ACC112 (cell line): ENCODE results near the gene PLCB4.

Experiments used
- H2AFZ ChIP-seq: fragments of 200-600 bp; sonication (generic); one replicate; pipeline ENCODE4 v1.6.0; 2017; ENCODE audit warnings: antibody characterized with exemption, low read length; ENCODE audit not compliant: unreplicated experiment
- H3K27ac ChIP-seq: fragments of 200-600 bp; sonication (generic); 2 replicates; pipeline ENCODE4 v1.5.1; 2014; ENCODE audit warnings: low read depth, mild to moderate bottlenecking, antibody characterized with exemption, low read length, moderate library complexity
- H3K27me3 ChIP-seq: fragments of 200-600 bp; sonication (generic); 2 replicates; pipeline ENCODE4 v1.6.1; 2014; ENCODE audit warnings: mild to moderate bottlenecking, antibody characterized with exemption, low read length, moderate library complexity, mixed read lengths; ENCODE audit not compliant: insufficient read depth
- H3K36me3 ChIP-seq: fragments of 200-600 bp; sonication (generic); 2 replicates; pipeline ENCODE4 v1.6.1; 2016; ENCODE audit warnings: mild to moderate bottlenecking, antibody characterized with exemption, low read length, moderate library complexity, mixed read lengths; ENCODE audit not compliant: insufficient read depth
- H3K4me1 ChIP-seq: fragments of 200-600 bp; sonication (generic); one replicate; pipeline ENCODE4 v1.6.1; 2016; ENCODE audit warnings: low read length, mixed read lengths; ENCODE audit not compliant: insufficient read depth, unreplicated experiment, control insufficient read depth
- H3K4me3 ChIP-seq: fragments of 200-600 bp; sonication (generic); 2 replicates; pipeline ENCODE4 v1.5.1; 2014; ENCODE audit warnings: mild to moderate bottlenecking, low read depth, low read length
- H3K79me2 ChIP-seq: fragments of 200-600 bp; sonication (generic); one replicate; pipeline ENCODE4 v1.6.0; 2016; ENCODE audit warnings: low read length; ENCODE audit not compliant: control insufficient read depth, unreplicated experiment, insufficient read depth

Gene PLCB4

DNA sequence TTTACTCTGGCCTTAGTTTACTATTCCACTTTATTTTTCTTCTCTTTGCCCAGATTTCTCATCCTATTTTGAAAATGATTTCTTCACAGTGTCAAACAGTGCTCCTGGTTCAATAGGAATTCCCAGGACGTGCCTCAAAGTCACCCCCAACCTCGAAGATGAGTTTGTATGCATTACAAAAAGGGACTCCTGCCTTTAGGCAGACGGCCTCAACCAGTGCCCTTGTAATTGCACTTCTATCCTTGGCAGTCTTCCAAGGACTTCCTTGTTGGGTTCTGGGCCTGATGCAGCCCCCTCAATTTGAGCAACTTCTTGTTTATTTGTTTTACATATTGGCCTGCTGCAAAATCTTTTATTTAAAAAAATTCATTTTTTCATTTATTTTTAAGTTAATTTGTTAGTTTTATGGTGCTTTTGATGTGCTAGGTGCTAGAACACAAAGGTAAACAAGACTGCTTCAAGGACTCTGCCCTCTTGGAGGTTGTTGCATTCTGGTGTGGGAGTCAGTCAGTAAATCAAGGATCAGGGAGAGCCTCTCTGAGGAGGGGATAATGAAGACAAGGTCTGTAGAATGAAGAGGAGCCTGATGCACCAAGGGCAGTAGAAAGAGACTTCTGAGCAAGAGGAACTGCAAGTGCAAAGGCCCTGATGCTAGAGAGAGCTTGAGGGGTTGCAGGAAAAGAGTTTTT, 264.0 kb downstream of the PLCB4 start:
- Histone ChIP-seq H3K36me3 (no peaks in the 10 kb centered on the region), H3K27ac (no peak overlapping the region), H3K79me2 (no peaks in the 10 kb centered on the region), H3K4me1 (no peaks in the 10 kb centered on the region), H3K4me3 (no peak overlapping the region), H2AFZ (no peak overlapping the region), H3K27me3 (no peaks in the 10 kb centered on the region)

GRCh38 chr20:9334866-9335265, 266.0 kb downstream of the PLCB4 start:
- no peak overlapping the region for H2AFZ ChIP-seq
- H3K27ac ChIP-seq, result no peak overlapping the region
- H3K4me1 ChIP-seq, result no peaks in the 10 kb centered on the region
- H3K36me3 ChIP-seq, result no peaks in the 10 kb centered on the region
- no peaks in the 10 kb centered on the region for H3K27me3 ChIP-seq
- no peaks in the 10 kb centered on the region for H3K79me2 ChIP-seq
- no peak overlapping the region for H3K4me3 ChIP-seq

GRCh38 chr20:9338101-9338500, 269.2 kb downstream of the PLCB4 start:
- Histone ChIP-seq H3K4me3 (no peak overlapping the region), H3K79me2 (no peaks in the 10 kb centered on the region), H2AFZ (no peak overlapping the region), H3K27me3 (no peaks in the 10 kb centered on the region), H3K36me3 (no peaks in the 10 kb centered on the region), H3K4me1 (no peaks in the 10 kb centered on the region), H3K27ac (no peak overlapping the region)

DNA sequence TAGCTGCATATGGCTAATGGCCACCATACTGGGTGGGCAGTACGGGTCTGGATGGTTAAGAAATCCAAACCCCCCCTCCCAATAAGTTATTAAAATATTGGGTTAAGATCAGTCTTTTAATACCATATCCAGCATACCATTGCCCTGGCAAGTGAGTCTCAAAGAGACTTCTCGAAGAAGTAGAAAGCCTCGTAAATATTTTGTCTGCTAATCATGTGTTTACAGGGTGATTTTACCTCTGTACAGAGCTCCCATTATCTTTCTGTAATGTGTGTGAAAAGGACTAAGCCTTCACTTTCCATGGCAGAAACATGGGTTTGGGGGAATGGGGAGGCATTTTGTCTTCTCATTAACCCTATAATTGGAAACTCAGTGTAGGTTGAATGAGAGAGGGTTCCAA, 270.8 kb downstream of the PLCB4 start:
- Histone ChIP-seq H3K4me3 (no peak overlapping the region), H3K36me3 (no peaks in the 10 kb centered on the region), H3K27ac (no peak overlapping the region)

DNA sequence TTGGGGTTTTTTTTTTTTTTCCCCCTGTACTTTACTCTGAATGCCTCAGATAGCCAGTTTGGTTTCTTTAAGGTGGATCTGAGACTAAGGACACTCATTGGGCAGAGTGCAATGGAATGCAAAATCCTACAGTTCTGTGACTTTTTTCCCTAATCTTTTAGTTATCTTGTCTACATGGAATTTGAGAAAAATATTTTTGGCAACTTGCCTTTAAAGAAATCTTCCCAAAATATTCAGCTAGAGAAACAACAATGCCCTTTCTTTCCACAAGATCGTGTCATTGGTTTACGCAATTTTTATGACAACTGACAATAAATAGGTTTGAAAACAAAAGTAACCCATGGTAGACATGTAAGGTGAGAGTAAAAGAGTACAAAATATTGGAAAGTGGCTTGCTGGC, 273.8 kb downstream of the PLCB4 start:
- no peaks in the 10 kb centered on the region for H3K27me3 ChIP-seq
- no peak overlapping the region for H3K27ac ChIP-seq
- H3K4me1 ChIP-seq, result no peaks in the 10 kb centered on the region
- H3K79me2 ChIP-seq, result no peaks in the 10 kb centered on the region
- H2AFZ ChIP-seq, result no peak overlapping the region
- no peaks in the 10 kb centered on the region for H3K36me3 ChIP-seq
- no peak overlapping the region for H3K4me3 ChIP-seq

More for the DNA sequence above, 270.8 kb downstream of the PLCB4 start:
- Histone ChIP-seq H3K79me2 (no peaks in the 10 kb centered on the region), H3K27me3 (no peaks in the 10 kb centered on the region), H2AFZ (no peak overlapping the region), H3K4me1 (no peaks in the 10 kb centered on the region)

DNA sequence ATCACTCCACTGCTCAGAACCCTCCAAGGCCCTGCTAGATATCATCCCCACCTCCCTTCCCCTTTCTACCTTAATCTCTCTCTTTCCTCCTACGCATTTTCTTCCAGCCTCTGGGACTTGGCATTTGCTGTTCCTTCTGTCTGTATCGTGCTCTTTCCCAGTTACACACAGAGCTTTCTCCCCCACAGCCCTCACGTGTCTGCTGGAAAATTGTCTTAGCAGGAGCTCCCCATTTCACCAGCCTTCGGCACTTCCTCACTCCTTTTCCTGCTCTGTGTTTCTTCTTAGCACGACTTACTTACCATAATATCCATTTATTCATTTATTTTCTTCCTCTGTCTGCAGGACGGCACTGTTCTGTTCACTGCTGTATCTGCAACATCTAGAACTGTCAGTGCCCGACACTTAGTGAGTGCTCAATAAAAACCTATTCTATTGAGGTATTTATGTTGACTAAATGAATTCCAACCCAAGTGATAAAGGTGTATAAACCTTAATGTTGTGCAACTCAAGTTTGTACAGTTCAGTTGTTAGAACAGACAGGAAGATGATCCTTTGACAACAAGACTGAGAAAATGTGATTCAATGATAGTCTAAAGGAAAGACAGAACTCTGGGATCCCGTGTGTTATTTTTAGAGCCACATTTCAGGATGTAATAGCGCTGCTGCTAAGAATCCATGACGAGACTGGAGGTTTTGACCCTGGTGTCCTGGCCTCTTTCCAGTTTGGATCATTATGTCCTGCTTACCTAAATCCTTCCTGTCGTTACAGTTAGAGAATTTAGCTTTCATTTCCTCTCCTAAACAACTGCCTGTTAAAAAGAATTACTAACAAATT, 275.4 kb downstream of the PLCB4 start:
- Histone ChIP-seq H3K79me2 (no peaks in the 10 kb centered on the region), H3K4me3 (no peak overlapping the region), H3K27ac (no peak overlapping the region), H3K27me3 (no peaks in the 10 kb centered on the region), H2AFZ (no peak overlapping the region), H3K36me3 (no peaks in the 10 kb centered on the region), H3K4me1 (no peaks in the 10 kb centered on the region)

- H3K27ac ChIP-seq, result no peak overlapping the region
- no peaks in the 10 kb centered on the region for H3K4me1 ChIP-seq
- H3K79me2 ChIP-seq, result no peaks in the 10 kb centered on the region
- H2AFZ ChIP-seq, result no peak overlapping the region
- no peak overlapping the region for H3K4me3 ChIP-seq
- H3K27me3 ChIP-seq, result no peaks in the 10 kb centered on the region
- no peaks in the 10 kb centered on the region for H3K36me3 ChIP-seq
These were observed 279.4 kb downstream of the PLCB4 start for GRCh38 chr20:9348316-9348715.

DNA sequence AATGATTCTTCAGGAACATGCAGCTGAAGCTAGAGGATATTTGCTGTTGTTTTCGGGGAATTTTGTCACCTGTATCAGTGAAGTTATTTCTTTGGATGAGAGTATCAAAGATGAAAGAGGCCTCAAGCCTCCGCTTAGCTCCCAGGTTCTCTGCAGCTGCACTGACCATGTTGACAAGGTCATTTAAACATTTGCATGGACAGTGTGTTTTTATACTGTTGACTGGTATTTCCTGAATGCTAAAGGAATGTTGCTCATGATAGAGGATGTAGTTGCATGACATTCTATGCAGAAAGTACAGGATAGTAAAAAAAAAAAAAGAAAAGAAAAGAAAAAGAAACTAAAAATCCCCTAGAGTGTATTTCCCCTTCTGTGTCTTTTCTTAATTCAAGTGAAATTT, 279.9 kb downstream of the PLCB4 start:
- H3K79me2 ChIP-seq, result no peaks in the 10 kb centered on the region
- no peak overlapping the region for H3K4me3 ChIP-seq
- no peak overlapping the region for H3K27ac ChIP-seq
- no peaks in the 10 kb centered on the region for H3K27me3 ChIP-seq
- no peaks in the 10 kb centered on the region for H3K36me3 ChIP-seq
- H2AFZ ChIP-seq, result no peak overlapping the region
- H3K4me1 ChIP-seq, result no peaks in the 10 kb centered on the region

GRCh38 chr20:9349249-9349648, 280.4 kb downstream of the PLCB4 start:
- Histone ChIP-seq H3K36me3 (no peaks in the 10 kb centered on the region), H3K4me3 (no peak overlapping the region), H3K27ac (no peak overlapping the region), H3K79me2 (no peaks in the 10 kb centered on the region), H3K27me3 (no peaks in the 10 kb centered on the region), H2AFZ (no peak overlapping the region), H3K4me1 (no peaks in the 10 kb centered on the region)

DNA sequence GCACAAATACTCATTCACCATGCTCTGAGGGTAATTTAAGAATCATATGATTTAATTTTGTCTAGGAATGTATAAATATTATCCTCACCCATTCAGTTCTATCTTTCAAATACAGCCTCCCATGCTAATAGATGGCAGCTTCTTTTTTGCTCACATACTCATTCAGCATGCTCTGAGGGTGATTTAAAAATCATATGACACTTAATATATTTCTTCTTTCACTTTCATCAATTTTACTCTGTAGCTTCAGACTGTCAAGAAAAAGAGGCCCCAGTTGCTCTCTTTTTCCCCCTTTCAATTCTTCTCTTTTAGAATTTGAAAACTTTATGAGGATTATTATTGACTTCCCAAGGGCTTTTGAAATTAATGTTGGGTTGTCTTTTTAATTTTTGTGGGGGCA, 283.9 kb downstream of the PLCB4 start:
- H3K4me3 ChIP-seq, result no peak overlapping the region
- no peaks in the 10 kb centered on the region for H3K36me3 ChIP-seq
- no peaks in the 10 kb centered on the region for H3K4me1 ChIP-seq
- no peak overlapping the region for H2AFZ ChIP-seq
- H3K27ac ChIP-seq, result no peak overlapping the region
- H3K27me3 ChIP-seq, result no peaks in the 10 kb centered on the region
- H3K79me2 ChIP-seq, result no peaks in the 10 kb centered on the region
